Muscle of back (tissue), 11 donors: ENCODE measurements around the gene SLC2A11. TPM values are rescaled to one million over a fixed set of nuclear protein-coding genes. Genes with fewer than 3 reads are reported as not detected.
"Not testable (repeated sequence)": the region's sequence is repeated elsewhere in the genome, so short reads cannot be mapped to it uniquely, and the experiment has no call there.

Source experiments
- DNase-seq, 3 donors: peaks; one replicate each; pipeline versions ENCODE4 v3.0.0 to v3.0.0-alpha.2; 2013
- polyA plus RNA-seq, 10 donors: library from polyadenylated mRNA; unstranded; fragments of 120-200 nt; gene quantifications; one replicate each; pipeline ENCODE4 v1.2.1, GENCODE V29; 2013; ENCODE audit not compliant: insufficient read length in 10 of 10

Gene SLC2A11
- polyA plus RNA-seq, 10 donors: 4.3 to 10.1 (median 6.4) TPM

DNA sequence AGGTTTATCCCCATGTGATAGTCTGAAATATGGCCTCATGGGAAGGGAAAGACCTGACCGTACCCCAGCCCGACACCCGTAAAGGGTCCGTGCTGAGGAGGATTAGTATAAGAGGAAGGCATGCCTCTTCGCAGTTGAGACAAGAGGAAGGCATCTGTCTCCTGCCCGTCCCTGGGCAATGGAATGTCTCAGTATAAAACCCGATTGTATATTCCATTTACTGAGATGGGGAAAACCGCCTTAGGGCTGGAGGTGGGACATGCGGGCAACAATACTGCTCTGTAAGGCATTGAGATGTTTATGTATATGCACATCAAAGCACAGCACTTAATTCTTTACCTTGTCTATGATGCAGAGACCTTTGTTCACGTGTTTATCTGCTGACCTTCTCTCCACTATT, 49.7 kb downstream of the SLC2A11 start:
- not testable (repeated sequence) for DNase-seq

DNA sequence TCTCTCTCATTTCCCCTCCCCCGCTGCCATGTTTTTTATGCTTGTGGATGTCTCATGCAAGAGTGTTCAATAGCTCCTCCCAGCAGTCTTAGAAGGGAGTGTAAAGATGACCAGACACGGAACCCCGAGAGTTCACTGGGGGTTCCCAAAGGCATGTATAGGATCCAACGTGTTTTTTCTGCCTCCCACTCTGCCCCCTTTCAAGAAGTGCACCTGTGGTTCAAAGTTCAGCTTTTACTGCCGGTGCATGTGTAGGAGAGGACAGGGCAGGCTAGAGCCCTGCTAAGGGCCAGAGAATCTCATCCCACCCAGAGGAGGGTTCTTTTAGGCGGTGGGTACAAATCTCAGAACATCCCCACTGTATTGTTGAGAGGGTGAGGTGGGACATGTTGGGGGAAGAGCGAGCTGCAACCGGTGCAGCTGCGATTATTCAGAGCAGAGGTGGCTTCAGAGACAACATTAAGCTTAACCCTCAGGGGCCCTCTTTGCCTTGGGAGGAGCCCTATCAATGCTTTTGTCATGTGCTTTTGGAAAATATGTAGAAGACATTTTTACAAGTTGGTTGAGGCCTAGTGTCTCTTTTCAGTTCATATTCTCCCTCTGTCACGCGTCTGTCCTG, 51.0 kb downstream of the SLC2A11 start:
- DNase-seq: no peak

DNA sequence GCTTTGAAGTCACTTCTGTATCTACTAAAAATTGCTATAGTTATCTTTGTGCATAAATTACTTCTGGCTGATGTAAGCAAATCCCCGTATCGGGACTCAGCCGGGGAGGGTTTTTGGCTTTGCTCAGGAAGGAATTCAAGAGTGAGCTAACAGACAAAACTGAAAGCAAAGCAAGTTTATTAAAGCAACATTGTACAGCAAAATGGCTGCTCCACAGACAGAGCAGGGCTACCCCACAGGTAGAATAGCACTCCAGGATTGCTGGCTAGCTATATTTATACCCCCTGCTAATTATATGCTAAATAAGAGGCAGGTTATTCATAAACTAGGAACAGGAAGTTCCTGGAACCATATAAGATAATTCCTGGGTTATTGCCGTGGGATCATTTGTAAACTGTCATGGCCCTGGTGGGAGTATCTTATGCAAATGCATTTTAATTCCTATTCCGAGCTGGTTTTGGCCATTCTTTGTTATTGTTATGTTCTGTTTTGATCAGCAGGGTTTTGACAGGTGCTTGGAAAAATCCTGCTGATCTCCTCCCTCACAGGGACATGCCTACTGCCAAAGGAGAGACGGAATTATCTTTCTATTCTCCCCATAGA, 51.7 kb downstream of the SLC2A11 start:
- DNase-seq: peak in 1 of 3 donors; percentile 64

DNA sequence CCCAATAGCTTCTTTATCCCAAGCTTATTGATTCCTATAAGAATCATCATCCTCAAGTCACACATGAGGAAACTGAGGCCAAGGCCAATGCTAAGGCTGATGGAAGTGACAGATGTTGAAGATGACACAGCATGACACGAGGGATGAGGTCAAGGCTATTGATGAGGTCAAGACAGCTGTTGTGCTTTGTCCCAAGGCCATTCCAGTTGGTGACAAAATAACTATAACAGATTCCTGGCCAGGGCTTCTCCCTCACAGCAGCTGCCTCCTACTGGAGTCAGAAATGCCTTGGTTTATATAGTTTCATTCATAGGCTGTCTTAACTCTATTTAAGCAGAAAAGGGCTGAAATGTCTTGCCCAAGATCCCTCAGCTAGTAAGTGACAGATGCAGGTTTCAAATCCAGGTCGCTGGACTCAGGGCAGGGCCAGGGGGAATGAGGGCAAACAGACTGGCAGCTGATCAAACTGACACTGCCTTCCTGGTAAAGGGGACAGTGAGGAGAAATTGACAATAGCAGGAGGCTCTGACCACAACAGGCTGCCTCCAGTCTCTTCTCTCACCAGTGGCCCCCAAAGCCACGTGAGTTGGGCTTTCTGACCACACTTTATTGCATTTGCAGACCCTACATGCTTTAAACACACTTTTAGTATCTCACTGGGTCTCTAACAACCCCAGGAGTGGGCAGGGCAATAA, 53.0 kb downstream of the SLC2A11 start:
- no peak for DNase-seq

DNA sequence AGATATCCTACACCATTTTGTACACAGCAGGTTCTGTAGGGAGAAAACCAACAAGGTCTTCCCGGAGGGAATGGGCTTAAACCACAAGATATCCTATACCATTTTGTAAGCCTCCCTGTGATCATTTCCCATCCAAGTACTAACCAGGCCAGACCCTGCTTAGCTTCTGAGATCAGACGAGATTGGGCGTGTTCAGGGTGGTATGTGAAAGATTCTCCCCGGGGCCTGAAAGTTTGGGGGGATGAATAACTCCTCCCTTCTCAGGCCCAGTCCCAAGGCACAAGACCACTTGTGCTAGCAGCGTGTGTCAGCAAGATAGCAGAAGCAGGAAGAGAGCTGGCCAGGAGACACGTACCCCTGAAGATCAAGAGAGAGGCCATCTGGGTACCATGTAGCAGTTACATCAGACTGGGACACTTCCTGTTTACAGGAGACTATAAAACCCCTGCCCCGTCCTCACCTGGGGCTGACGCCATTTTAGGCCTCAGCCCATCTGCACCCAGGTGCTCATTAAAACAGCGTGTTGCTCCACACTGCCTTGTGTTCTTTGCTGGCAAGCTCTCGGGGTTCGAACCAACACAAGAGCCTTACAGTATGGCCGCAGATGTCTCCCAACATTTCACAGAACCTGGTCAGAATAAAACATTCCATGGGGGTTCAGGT, 53.8 kb downstream of the SLC2A11 start:
- no peak for DNase-seq

DNA sequence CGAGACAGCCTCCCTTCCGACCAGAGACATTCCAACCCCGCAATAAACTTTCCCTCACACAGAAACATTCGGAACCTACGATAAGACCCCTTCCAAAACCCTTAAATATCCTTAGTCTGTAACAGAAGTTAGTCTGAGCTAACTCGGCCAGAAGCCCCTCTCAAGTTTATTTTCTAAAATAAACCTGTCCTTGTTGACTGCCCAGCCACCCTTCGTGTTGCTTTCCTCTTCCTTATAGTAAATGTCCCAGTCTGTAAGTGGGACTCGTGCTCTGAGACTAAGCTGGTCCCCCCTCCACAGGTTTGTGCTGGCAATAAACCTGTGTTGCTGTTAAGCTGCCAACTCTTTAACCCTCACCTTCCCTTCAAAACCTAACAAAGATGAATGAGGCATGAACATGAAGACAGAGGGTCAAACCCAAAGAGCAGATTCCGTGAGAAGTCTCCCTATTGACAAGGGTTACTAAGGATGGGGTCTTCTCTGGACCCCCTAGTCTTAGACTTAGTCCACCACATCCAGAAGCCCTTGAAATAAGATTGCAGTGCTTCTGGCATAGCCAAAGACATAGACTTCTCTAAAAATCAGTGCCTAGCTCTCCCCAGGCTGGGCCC, 54.7 kb downstream of the SLC2A11 start:
- DNase-seq: no peak

DNA sequence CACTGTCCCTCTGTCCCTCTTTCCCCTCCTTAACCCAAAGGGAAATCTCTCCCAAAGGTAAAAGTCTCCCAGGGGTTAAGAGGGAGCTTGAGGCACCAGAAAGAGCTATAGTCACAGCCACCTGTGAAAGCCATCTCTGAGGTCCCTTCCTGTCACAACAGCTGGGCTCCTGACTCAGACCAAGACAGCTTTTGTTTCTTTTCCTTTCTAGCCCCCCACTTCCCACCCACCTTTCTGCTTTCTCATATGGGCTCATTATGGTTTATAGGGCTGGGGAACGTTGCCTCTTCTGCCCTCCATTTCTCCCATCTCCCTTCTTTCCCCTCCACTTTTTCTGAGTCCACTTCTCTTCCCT, 55.6 kb downstream of the SLC2A11 start:
- DNase-seq: no peak

DNA sequence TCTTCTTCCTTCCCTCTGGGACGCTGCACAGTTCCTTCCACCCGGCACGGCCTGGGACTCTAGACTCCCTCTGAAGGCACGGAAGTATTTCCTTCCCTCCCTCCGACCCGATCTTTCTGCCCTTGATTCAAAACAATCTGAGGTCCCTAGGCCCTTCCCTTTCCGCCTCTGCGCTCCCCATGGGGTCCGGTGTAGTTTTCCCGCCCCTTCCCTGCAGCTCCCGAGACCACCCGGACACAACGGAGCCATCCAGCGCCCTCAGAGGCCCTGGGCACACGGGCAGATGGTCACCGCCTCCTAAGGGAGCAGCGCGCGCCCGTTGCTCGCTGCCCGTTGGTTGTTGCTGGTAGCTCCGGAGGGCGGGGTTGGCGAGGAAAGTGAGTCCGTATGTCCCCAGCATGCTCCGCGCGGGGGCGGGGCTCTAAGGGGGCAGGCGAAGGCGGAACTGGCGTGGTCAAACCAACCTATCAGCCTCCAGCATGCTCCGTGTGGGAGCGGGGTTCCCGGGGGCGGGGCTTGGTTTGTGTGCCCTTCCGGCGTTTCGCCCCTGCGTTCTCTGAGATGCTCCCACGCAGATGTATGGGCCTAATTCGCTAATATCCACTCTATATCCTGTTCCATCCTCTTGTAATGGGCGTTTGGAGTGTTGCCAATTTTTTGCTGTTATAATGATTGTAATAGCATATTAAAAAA, 56.1 kb downstream of the SLC2A11 start:
- peak; percentile 98 to 99 (median 99) for DNase-seq

DNA sequence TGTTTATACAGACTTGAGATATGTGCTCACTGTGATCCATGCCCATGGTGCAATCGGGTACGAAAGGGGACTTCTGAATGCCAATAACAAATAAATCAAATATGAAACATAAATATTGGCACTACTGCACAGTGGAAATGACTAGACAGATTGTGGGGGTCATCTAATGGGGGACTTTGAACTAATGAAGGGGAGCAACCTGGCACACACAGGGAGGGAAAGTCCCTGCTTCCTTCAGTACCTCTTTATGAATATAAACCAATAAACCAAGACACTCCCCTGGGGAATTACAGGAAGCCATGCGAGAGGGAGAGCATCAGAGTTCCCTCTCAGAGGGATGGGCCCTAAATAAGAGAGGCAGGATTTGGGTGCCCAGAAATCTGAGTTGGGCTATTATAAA, 57.6 kb downstream of the SLC2A11 start:
- no peak for DNase-seq

DNA sequence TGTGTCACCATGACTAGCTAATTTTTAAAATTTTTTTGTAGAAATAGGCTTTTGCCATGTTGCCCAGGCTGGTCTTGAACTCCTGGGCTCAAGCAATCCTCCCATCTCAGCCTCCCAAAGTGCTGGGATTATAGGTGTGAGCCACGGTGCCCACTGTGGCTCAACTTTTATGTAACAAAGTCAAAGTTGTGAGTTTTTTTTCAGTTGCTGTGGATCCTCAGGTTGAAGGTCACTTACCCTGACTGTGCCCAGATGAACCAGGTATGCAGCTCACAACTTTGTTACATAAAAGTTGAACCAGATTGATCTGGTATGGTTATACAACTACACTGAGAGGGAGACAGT, 62.6 kb downstream of the SLC2A11 start:
- not testable (repeated sequence) for DNase-seq

DNA sequence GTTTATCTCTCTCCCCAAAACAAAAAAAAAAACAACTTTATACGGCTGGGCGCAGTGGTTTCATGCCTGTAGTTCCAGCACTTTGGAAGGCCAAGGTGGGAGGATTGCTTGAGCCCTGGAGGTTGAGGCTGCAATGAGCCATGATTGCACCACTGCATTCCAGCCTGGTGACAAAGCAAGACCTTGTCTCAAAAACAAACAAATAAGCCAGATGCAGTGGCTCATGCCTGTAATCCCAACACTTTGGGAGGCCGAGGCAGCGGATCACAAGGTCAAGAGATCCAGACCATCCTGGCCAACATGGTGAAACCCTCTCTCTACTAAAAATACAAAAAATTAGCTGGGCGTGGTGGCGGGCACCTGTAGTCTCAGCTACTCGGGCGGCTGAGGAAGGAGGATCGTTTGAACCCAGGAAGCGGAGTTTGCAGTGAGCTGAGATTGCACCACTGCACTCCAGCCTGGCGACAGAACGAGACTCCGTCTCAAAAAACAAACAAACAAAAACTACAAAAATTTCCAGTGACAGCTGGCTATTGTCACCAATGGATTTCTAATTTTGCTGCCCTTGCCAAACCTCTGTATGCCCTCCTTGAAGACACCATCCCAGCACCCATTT, 64.0 kb downstream of the SLC2A11 start:
- DNase-seq: not testable (repeated sequence)

DNA sequence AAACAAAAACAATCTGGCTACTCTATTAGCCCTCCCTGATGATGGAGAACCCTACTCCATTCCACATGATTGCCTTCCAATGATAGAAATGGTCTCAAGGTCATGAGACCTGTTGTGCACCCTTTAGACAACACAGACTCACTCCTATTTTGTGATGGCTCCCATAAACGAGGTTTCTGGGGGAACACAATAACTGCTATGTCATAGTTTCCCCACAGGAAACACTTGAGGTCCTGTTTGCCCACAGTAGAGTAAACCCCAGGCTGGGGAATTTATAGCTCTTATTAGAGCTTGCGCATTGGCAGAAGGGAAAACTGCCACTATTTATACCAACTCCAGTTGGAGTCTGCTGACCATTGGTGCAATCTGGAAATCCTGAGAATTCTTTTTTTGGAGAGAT, 65.2 kb downstream of the SLC2A11 start:
- no peak for DNase-seq

DNA sequence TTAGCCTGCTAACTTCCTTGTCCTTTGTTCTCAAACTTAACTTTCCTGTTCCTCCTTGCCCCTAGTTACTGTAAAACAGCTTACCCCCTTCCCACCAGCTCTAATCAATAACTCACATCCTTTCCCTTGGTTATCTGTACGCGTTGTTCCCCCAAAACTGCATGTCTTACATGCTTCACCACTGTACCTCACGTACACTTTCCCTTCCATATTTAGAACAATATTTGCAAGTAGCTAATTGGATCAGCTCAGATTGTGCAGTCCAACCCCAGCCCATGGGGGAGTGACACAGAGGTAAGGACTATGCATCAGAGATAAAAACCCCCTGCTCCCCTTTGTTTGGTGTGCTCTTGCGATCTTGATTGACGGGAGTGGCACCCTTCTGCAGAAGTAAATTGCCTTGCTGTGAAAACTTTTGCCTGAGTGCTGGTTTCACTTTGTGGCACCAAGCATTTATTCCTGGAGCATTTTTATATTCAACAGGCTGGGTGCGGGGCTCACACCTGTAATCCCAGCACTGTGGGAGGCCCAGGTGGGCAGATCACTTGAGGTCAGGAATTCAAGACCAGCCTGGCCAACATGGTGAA, 67.4 kb downstream of the SLC2A11 start:
- no peak for DNase-seq

DNA sequence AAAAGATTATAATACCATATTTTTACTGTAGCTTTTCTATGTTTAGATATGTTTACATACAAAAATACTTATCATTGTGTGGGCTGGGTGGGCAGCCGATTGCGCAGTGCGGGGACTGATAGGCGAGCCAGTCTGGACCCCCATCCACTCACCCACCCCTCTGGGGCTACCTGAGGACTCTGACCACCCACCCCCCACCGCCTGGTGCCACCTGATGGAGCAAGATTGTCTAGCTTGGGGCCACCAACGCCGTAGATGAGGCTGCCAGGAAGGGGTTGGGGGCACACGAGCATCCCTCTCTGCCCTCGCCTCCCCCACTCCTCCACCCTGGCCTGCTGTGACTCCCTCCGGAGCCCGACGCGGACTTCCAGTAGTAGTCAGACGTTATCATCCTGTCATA, 68.9 kb downstream of the SLC2A11 start:
- no peak for DNase-seq

Other genes starting within 250 kb of the SLC2A11 start
- gene DRICH1, start 225.6 kb upstream of the SLC2A11 start, polyA plus RNA-seq: 1 to 10 TPM in 1 of 10 donors, under 1 TPM in 8, not detected in 1; 0.33 to 1.7 (median 0.46) TPM
- 1 to 10 TPM in 9 of 10 donors, under 1 TPM in 1; 0.36 to 2.4 (median 1.6) TPM for gene RGL4, start 166.9 kb upstream of the SLC2A11 start, polyA plus RNA-seq
- gene ZNF70, start 106.8 kb upstream of the SLC2A11 start, polyA plus RNA-seq: 1 to 10 TPM; 4.0 to 6.2 (median 5.1) TPM
- gene VPREB3, start 103.5 kb upstream of the SLC2A11 start, polyA plus RNA-seq: 1 to 10 TPM in 4 of 10 donors, under 1 TPM in 5, not detected in 1; 0.26 to 1.4 (median 0.84) TPM
- gene C22orf15, start 94.9 kb upstream of the SLC2A11 start, polyA plus RNA-seq: under 1 TPM in 9 of 10 donors, not detected in 1; 0.14 to 0.61 (median 0.33) TPM
- 10 to 100 TPM; 35.5 to 74.9 (median 50.2) TPM for gene CHCHD10, start 89.9 kb upstream of the SLC2A11 start, polyA plus RNA-seq
- gene MMP11, start 85.0 kb upstream of the SLC2A11 start, polyA plus RNA-seq: 10 to 100 TPM in 4 of 10 donors, 1 to 10 TPM in 6; 6.2 to 18.2 (median 8.7) TPM
- 100 to 1,000 TPM in 1 of 10 donors, 10 to 100 TPM in 9; 57.5 to 111 (median 74.6) TPM for gene SMARCB1, start 70.9 kb upstream of the SLC2A11 start, polyA plus RNA-seq
- gene DERL3, start 18.9 kb upstream of the SLC2A11 start, polyA plus RNA-seq: 1 to 10 TPM in 8 of 10 donors, under 1 TPM in 2; 0.71 to 2.6 (median 1.3) TPM
- 100 to 1,000 TPM in 8 of 10 donors, 10 to 100 TPM in 2; 75.5 to 212 (median 130) TPM for gene MIF, start 36.5 kb downstream of the SLC2A11 start, polyA plus RNA-seq
- gene GSTT2B, start 103.3 kb downstream of the SLC2A11 start, polyA plus RNA-seq: 10 to 100 TPM in 4 of 10 donors, 1 to 10 TPM in 6; 2.2 to 33.9 (median 9.4) TPM
- gene DDTL, start 109.0 kb downstream of the SLC2A11 start, polyA plus RNA-seq: 1 to 10 TPM; 2.0 to 6.7 (median 3.1) TPM
- gene DDT, start 116.6 kb downstream of the SLC2A11 start, polyA plus RNA-seq: 10 to 100 TPM; 29.9 to 65.1 (median 44.2) TPM
- gene GSTT2, start 122.3 kb downstream of the SLC2A11 start, polyA plus RNA-seq: 1 to 10 TPM in 4 of 10 donors, under 1 TPM in 1, not detected in 5; 0.43 to 2.6 (median 1.8) TPM
- not detected for gene GSTT4, start 147.6 kb downstream of the SLC2A11 start, polyA plus RNA-seq
- 10 to 100 TPM; 20.7 to 39.5 (median 27.7) TPM for gene CABIN1, start 153.4 kb downstream of the SLC2A11 start, polyA plus RNA-seq